Vagina (tissue), 2 donors: Measurements from ENCODE around the gene SPHK1. TPM values are rescaled to one million over a fixed set of nuclear protein-coding genes. Genes with fewer than 3 reads are reported as not detected.
A peak's percentile ranks its signal among the peaks of the same experiment; 100 is the strongest.

ENCODE experiments used
- DNase-seq, 2 donors: peaks; one replicate each; pipeline ENCODE4 v3.0.0-alpha.2; 2017; ENCODE audit errors: extremely low spot score in 2 of 2
- H3K27ac ChIP-seq: fragments of 200-600 bp; sonication (generic); one replicate; pipeline ENCODE4 v1.5.1; 2019
- H3K27me3 ChIP-seq: fragments of 200-600 bp; sonication (generic); one replicate; pipeline ENCODE4 v1.5.1; 2019
- H3K36me3 ChIP-seq, 2 donors: fragments of 200-600 bp; sonication (generic); one replicate each; pipeline ENCODE4 v1.5.1; 2017 to 2019
- H3K4me1 ChIP-seq: fragments of 200-600 bp; sonication (generic); one replicate; pipeline ENCODE4 v1.5.1; 2019
- H3K4me3 ChIP-seq, 2 donors: fragments of 200-600 bp; sonication (generic); 1 replicate in 1 of 2; 2 replicates in 1 of 2; pipeline ENCODE4 v1.5.1; 2016 to 2019
- H3K9me3 ChIP-seq: fragments of 200-600 bp; sonication (generic); one replicate; pipeline ENCODE4 v1.5.1; 2019
- CTCF ChIP-seq, 3 experiments: fragments of 450-650 bp in 2 of 3; fragments of 200-600 bp in 1 of 3; sonication (generic) in 1 of 3; IDR thresholded peaks; one replicate each; pipeline ENCODE4 v1.5.1; 2017 to 2019; ENCODE audit warnings: antibody characterized with exemption in 3 of 3, mild to moderate bottlenecking in 2 of 3, moderate library complexity in 2 of 3
- POLR2A ChIP-seq, 2 donors: fragments of 450-650 bp; IDR thresholded peaks; one replicate each; pipeline ENCODE4 v1.6.1; 2017; ENCODE audit warnings: antibody characterized with exemption in 2 of 2, mild to moderate bottlenecking in 2 of 2, moderate library complexity in 2 of 2
- POLR2AphosphoS5 ChIP-seq, 2 donors: sonication (generic); formaldehyde crosslinking; IDR thresholded peaks; one replicate each; pipeline ENCODE4 v1.9.0; 2017; ENCODE audit warnings: antibody characterized with exemption in 2 of 2, mild to moderate bottlenecking in 2 of 2, low read depth in 1 of 2; ENCODE audit not compliant: insufficient read depth in 1 of 2
- intact Hi-C: fragments of 100-400 bp; cut with DNase I; formaldehyde crosslinking; loops from one replicate; pipeline ENCODE4 v1.15.1; 2023
- total RNA-seq: library from RNA; depleted of rRNA; stranded (reverse); fragments of >200 nt; gene quantifications from one replicate; pipeline ENCODE4 v1.2.3, GENCODE V29; 2016

SPHK1 gene, protein sequence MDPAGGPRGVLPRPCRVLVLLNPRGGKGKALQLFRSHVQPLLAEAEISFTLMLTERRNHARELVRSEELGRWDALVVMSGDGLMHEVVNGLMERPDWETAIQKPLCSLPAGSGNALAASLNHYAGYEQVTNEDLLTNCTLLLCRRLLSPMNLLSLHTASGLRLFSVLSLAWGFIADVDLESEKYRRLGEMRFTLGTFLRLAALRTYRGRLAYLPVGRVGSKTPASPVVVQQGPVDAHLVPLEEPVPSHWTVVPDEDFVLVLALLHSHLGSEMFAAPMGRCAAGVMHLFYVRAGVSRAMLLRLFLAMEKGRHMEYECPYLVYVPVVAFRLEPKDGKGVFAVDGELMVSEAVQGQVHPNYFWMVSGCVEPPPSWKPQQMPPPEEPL
- 11.0 TPM for total RNA-seq

DNA sequence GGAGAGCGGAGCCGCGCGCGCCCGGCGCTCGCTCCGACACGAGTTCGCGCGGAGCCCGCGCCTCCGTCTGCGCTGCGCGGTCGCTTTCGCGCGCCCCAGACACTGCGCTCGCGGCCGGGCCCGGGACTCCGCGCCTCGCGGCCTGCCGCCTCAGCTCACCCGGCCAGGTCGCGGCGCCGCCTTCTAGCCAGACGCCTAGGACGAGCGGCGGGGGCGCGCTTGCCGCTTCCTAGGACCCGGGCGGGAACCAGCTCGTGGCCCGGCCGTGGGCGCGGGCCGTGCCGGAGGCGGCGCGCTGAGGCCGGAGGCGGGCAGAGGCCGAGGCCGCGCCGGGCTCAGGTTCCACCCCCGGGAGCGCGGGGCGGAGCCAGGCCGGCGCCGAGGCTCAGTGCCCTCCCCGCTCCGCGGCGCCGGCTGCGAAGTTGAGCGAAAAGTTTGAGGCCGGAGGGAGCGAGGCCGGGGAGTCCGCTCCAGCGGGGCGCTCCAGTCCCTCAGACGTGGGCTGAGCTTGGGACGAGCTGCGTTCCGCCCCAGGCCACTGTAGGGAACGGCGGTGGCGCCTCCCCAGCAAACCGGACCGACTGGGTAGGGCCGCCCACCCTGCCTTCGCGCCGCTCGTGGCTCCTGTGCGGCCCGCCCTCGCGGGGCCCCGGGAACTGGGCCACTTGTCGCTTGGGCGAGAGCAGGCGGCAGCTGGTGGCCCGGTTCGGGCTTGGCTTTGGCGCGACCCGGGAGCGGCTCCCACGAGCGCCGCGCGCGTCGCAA, at the start of gene SPHK1:
TSS of gene SPHK1 (plus strand) at position 388 of the 765 bp plus-strand sequence. CDS start 1,036 bp downstream, outside the sequence.
- peak within 1 kb of the TSS; percentile 84 for H3K27ac ChIP-seq
- DNase-seq = no peak
- no peaks in the 10 kb centered on the region for H3K9me3 ChIP-seq
- peak within 1 kb of the TSS; percentile 63 to 69 for H3K4me3 ChIP-seq
- intact Hi-C loops = no loop called here
- peaks cover 47% of the 10 kb centered on the region for H3K4me1 ChIP-seq
- H3K27me3 ChIP-seq = no peaks in the 10 kb centered on the region
- no peaks in the 10 kb centered on the region for H3K36me3 ChIP-seq
- no peak for TF ChIP-seq POLR2AphosphoS5 (IDR thresholded peaks at IDR 0.05; ENCODE audit: insufficient read depth in 1 of 2, low read depth in 1 of 2)
- TF ChIP-seq POLR2A (IDR thresholded peaks at IDR 0.05) = peak in 1 of 2 donors; percentile 50

GRCh38 chr17:76335716-76336381, 48.6 kb upstream of the SPHK1 start:
- Histone ChIP-seq H3K9me3 (no peaks in the 10 kb centered on the region), H3K4me3 (no peak overlapping the region), H3K27ac (no peak overlapping the region), H3K27me3 (no peaks in the 10 kb centered on the region), H3K36me3 (no peaks in the 10 kb centered on the region), H3K4me1 (no peaks in the 10 kb centered on the region)
- no peak for DNase-seq
- no peak for TF ChIP-seq POLR2AphosphoS5 (IDR thresholded peaks at IDR 0.05; ENCODE audit: insufficient read depth in 1 of 2, low read depth in 1 of 2)
- TF ChIP-seq POLR2A (IDR thresholded peaks at IDR 0.05) = no peak
- no peak for TF ChIP-seq CTCF (IDR thresholded peaks at IDR 0.05)
- intact Hi-C loops = no loop called here

DNA sequence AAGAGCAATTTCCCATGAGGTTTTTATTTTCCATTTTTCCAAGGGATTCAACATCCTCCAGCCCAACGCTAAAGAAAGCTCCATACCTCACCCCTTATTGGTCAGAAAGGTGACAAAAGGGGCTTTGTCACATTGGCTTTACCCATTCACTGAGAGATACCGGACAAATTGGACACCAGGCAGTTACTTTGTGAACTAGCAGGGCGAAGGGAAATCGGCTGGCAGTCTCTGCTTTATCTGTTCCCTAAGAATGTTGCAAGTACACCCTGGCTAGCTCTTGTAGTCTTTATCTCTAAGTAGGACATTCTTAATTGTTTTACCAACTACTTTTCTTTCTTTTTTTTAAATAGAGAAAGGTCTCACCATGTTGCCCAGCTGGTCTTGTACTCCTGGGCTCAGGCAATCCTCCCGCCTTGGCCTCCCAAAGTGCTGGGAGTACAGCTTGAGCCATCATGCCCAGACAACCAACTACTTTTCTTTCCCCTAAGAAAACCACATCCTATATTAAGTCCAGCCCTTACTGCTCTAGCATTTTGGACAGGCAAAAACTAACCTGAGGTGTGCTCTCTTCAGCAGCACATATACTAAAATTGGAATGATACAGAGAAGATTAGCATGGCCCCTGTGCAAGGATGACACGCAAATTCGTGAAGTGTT, 47.5 kb upstream of the SPHK1 start:
- no peak for DNase-seq
- no peak for TF ChIP-seq CTCF (IDR thresholded peaks at IDR 0.05)
- TF ChIP-seq POLR2A (IDR thresholded peaks at IDR 0.05) = no peak
- TF ChIP-seq POLR2AphosphoS5 (IDR thresholded peaks at IDR 0.05; ENCODE audit: insufficient read depth in 1 of 2, low read depth in 1 of 2) = no peak
- intact Hi-C loops = no loop called here

GRCh38 chr17:76337413-76337777, 47.0 kb upstream of the SPHK1 start:
- intact Hi-C loops = no loop called here

More for the DNA sequence above, 47.5 kb upstream of the SPHK1 start:
- H3K27me3 ChIP-seq = no peaks in the 10 kb centered on the region
- H3K36me3 ChIP-seq = peaks cover 0 to 3% of the 10 kb centered on the region in 2 donors
- no peaks in the 10 kb centered on the region for H3K9me3 ChIP-seq
- H3K27ac ChIP-seq = no peak overlapping the region
- H3K4me1 ChIP-seq = no peaks in the 10 kb centered on the region
- H3K4me3 ChIP-seq = no peak overlapping the region

More at GRCh38 chr17:76337413-76337777, 47.0 kb upstream of the SPHK1 start:
- H3K4me1 ChIP-seq = no peaks in the 10 kb centered on the region
- TF ChIP-seq POLR2AphosphoS5 (IDR thresholded peaks at IDR 0.05; ENCODE audit: insufficient read depth in 1 of 2, low read depth in 1 of 2) (no peak), CTCF (IDR thresholded peaks at IDR 0.05) (no peak), POLR2A (IDR thresholded peaks at IDR 0.05) (no peak)
- no peaks in the 10 kb centered on the region for H3K9me3 ChIP-seq
- no peak for DNase-seq
- no peak overlapping the region for H3K27ac ChIP-seq
- peaks cover 0 to 5% of the 10 kb centered on the region in 2 donors for H3K36me3 ChIP-seq
- no peaks in the 10 kb centered on the region for H3K27me3 ChIP-seq
- H3K4me3 ChIP-seq = no peak overlapping the region
